ES-I3 (cell line): Measurements from ENCODE around the gene TMEM109.

Experiments
- H3K36me3 ChIP-seq: 2 replicates; pipeline ENCODE4 v1.6.1; 2013; ENCODE audit warnings: mild to moderate bottlenecking, low read length, control low read depth, moderate library complexity; ENCODE audit not compliant: insufficient read depth
- H3K4me1 ChIP-seq: 2 replicates; pipeline ENCODE4 v1.6.1; 2013; ENCODE audit warnings: mild to moderate bottlenecking, control low read depth, low read length; ENCODE audit not compliant: insufficient read depth
- H3K9ac ChIP-seq: 2 replicates; pipeline ENCODE4 v1.6.1; 2013; ENCODE audit warnings: low read depth, mild to moderate bottlenecking, low read length, moderate library complexity
- H3K9me3 ChIP-seq: 2 replicates; pipeline ENCODE4 v1.6.1; 2013; ENCODE audit warnings: mild to moderate bottlenecking, low read length, moderate library complexity; ENCODE audit not compliant: control insufficient read depth, insufficient read depth

Gene TMEM109

DNA sequence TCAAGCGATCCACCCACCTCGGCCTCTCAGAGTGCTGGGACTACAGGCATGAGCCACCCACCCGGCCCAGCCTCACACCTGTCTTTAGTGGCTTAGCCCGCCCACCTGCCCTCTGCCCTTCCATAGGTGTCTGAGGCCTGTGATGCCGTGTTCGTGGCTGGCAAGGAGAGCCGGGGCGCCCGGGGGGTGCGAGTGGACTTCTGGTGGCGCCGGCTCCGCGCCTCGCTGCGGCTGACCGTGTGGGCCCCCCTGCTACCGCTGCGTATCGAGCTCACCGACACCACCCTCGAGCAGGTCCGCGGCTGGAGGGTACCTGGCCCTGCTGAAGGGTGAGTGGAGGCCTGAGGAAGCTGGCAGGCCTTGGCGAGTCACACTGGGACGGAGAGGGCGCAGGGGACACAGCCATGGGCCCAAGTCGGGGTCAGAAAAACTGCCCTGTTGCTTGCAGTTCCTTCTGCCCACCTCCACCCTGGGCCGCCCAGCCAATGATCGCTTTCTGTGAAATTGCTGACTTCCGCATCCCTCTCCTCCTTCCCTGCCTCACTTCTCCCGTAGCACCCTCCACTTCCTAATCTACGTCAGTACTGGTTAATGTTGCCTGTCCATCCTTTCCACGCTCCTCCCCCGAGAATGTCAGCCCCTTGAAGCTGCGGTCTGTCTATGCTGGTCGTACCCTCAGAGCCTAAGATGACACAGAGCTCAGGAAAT lies 19.6 kb downstream of the TMEM109 start:
- Histone ChIP-seq H3K9ac (no peak overlapping the region), H3K36me3 (peaks cover 5% of the 10 kb centered on the region; the same call in 1 of the 2 replicates), H3K9me3 (no peaks in the 10 kb centered on the region), H3K4me1 (peaks cover 10% of the 10 kb centered on the region)

DNA sequence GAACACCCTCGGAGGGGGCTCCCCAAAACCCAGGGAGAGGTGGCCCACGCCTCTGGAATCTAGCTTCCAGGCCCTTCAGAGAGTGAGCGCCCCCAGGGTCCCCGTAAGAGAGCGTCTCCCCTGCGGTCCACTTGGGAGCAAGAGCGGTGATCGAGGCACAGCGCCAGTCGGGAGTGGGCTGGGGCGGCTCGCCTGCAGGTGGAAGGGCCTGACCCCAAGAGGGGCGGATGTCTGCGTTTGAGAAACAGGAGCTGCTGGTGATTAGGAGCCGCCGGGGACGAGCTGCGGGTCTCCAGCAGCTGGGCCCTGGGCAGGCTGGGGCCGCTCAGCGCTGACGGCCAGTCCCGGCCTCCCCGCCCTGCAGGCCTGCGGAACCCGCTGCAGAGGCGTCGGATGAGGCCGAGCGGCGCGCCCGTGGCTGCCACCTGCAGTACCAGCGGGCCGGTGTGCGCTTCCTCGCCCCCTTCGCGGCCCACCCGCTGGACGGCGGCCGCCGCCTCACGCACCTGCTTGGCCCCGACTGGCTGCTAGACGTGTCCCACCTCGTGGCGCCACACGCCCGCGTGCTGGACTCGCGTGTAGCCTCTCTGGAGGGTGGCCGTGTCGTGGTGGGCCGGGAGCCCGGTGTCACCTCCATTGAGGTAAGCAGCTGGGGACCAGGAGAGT lies 20.3 kb downstream of the TMEM109 start:
- Histone ChIP-seq H3K9me3 (no peaks in the 10 kb centered on the region), H3K9ac (no peak overlapping the region), H3K36me3 (0 out of 2 replicates have a peak, but pooled peaks cover 5% of the 10 kb centered on the region)

DNA sequence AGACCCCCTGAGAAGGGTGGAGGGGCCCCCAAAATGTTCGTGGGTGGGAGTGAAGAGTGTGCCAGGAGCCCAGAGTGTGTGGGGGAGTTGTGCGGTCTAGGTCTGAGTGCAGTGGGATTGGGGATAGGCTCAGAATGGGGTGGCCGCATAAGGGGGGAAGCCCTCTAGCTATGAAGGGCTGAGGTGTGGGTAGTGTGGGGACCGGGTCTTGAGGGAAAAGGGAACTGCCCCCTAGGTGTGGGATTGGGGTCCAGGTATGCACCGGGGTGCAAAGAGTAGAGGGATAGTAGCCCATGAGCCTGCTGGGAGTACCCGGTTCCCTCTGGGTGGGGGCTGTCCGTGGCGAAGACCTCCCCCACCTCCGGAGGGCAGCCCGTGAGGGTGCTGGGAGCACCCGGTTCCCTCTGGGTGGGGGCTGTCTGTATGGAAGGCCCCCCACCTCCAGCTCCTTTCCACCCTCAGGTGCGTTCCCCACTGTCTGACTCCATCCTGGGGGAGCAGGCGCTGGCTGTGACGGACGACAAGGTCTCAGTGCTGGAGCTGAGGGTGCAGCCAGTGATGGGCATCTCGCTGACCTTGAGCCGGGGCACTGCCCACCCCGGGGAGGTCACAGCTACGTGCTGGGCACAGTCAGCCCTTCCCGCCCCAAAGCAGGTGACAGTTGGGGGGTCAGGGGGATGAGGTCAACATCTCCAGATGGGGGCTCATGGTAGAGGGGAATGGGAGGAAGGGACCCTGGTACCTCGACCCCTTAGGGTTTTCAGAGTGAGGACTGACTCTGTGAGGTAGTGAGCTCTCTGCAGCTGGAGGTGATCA lies 21.0 kb downstream of the TMEM109 start:
- Histone ChIP-seq H3K4me1 (peaks cover 10% of the 10 kb centered on the region), H3K9me3 (no peaks in the 10 kb centered on the region), H3K36me3 (0 out of 2 replicates have a peak, but pooled peaks cover 5% of the 10 kb centered on the region), H3K9ac (no peak overlapping the region)

More for the DNA sequence above, 20.3 kb downstream of the TMEM109 start:
- H3K4me1 ChIP-seq: peaks cover 10% of the 10 kb centered on the region

GRCh38 chr11:60935676-60936442 lies 21.9 kb downstream of the TMEM109 start:
- H3K36me3 ChIP-seq: 0 out of 2 replicates have a peak, but pooled peaks cover 1% of the 10 kb centered on the region
- H3K9ac ChIP-seq: no peak overlapping the region
- H3K4me1 ChIP-seq: peaks cover 10% of the 10 kb centered on the region
- H3K9me3 ChIP-seq: no peaks in the 10 kb centered on the region

DNA sequence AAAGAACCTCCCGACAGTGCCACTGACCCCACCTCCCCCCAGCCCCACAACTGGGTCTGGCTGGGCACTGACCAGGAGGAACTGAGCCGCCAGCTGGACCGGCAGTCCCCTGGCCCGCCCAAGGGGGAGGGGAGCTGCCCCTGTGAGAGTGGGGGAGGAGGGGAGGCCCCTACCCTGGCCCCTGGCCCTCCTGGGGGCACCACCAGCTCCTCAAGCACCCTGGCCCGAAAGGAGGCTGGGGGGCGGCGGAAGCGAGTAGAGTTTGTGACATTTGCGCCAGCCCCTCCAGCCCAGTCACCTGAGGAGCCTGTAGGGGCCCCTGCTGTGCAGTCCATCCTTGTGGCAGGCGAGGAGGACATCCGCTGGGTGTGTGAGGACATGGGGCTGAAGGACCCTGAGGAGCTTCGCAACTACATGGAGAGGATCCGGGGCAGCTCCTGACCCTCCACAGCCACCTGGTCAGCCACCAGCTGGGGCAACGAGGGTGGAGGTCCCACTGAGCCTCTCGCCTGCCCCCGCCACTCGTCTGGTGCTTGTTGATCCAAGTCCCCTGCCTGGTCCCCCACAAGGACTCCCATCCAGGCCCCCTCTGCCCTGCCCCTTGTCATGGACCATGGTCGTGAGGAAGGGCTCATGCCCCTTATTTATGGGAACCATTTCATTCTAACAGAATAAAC lies 22.6 kb downstream of the TMEM109 start:
- H3K4me1 ChIP-seq: peaks cover 10% of the 10 kb centered on the region
- H3K9me3 ChIP-seq: no peaks in the 10 kb centered on the region
- no peak overlapping the region for H3K9ac ChIP-seq
- no peaks in the 10 kb centered on the region for H3K36me3 ChIP-seq

DNA sequence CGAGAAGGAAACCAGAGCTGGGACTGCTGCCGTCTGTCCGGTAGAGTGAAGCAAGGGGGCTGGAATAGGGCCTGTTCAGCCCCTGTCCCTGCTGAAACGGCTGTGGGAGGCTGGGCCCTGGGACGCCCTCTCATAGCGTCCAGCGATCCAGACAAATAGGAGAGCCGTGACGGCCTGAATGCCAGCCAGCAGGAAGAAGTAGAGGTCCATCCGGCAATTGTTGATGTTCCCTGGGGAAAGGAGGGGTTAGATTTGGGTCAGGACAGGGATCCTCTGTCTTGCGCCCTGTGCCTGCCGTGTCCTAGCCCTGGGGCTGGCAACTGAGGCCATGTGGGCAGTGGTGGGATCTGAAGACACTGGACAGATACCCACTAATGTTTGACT lies 23.2 kb downstream of the TMEM109 start:
- Histone ChIP-seq H3K9me3 (no peaks in the 10 kb centered on the region), H3K36me3 (no peaks in the 10 kb centered on the region), H3K4me1 (peaks cover 6% of the 10 kb centered on the region), H3K9ac (no peak overlapping the region)

DNA sequence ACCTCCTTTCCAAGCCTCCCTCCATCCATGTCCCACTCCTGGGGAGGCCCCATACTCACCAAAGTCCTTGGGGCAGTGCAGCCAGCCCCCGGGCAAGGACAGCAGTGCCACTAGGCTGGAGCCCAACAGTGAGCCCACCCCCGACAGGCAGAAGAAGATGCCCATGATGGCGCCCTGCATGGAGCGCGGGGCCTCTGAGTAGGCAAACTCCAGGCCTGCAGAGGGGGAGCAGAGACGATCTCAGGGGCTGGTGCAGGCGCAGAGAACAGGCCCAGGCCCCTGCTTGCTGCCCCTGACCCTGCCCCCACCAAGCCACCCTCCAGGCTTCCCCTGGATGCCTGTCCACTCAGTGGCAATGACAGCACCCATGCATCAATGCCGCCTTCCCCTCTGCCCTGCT lies 23.9 kb downstream of the TMEM109 start:
- Histone ChIP-seq H3K9me3 (no peaks in the 10 kb centered on the region), H3K4me1 (peaks cover under 1% of the 10 kb centered on the region), H3K9ac (no peak overlapping the region), H3K36me3 (no peaks in the 10 kb centered on the region)

GRCh38 chr11:60938500-60938899 lies 24.5 kb downstream of the TMEM109 start:
- Histone ChIP-seq H3K36me3 (no peaks in the 10 kb centered on the region), H3K4me1 (no peaks in the 10 kb centered on the region), H3K9me3 (no peaks in the 10 kb centered on the region), H3K9ac (no peak overlapping the region)

DNA sequence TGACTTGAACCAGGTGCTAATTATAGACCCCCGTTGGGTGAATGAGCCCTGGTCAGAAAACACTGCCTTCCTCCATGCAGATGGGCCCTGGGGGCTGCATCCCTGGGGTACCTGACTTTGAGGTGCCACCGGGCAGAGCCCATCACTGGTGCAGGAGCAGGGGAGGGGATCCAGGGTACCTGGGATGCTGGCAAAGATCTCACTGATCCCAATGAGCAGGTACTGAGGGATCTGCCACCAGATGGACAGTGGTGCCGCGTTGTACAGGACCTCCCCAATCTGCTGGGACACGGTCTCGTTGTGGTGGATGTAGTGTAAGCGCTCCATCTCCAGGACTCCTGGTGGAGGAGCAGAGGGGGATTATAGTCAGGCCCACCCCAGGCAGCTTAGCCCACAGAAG lies 25.3 kb downstream of the TMEM109 start:
- Histone ChIP-seq H3K36me3 (no peaks in the 10 kb centered on the region), H3K4me1 (no peaks in the 10 kb centered on the region), H3K9me3 (no peaks in the 10 kb centered on the region), H3K9ac (no peak overlapping the region)

GRCh38 chr11:60939855-60940254 lies 25.9 kb downstream of the TMEM109 start:
- H3K36me3 ChIP-seq: no peaks in the 10 kb centered on the region
- no peak overlapping the region for H3K9ac ChIP-seq
- H3K9me3 ChIP-seq: no peaks in the 10 kb centered on the region
- no peaks in the 10 kb centered on the region for H3K4me1 ChIP-seq

DNA sequence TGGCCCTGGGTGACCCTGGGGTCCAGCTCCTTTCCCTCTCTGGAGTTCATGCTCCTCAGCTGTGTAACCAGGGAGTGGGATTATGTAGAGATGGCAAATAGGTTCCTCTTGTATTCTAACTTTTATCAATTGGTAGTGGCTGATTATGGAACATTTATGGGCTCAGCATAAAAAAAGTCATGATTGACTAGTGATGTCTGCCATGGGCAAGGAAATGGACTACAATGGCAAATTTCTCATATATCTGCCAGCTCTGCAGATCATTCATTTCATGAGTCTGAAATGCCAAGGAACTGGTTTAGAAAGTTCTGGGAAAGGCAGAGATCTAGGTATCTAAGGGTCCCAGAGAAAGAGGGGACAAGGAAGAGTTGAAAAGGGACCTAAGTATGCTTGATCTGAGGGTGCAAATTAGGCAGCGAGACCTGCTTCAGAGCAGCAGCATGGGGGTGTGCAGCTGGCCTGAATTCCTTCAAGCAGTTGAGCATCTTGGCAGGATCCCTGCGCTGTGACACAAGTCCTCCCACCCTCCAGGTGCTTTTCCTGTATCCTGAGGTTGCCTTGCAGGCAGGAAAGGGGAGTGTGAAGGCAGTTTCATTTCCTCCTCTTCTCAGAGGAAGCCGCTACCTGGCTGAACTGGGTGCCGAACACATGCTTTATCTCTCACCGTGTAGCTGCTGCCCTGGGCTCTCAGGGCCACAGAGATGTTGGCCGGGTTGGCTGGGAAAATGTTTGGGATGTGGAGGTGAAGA lies 27.6 kb downstream of the TMEM109 start:
- Histone ChIP-seq H3K9me3 (no peaks in the 10 kb centered on the region), H3K36me3 (no peaks in the 10 kb centered on the region), H3K9ac (no peak overlapping the region), H3K4me1 (no peaks in the 10 kb centered on the region)

DNA sequence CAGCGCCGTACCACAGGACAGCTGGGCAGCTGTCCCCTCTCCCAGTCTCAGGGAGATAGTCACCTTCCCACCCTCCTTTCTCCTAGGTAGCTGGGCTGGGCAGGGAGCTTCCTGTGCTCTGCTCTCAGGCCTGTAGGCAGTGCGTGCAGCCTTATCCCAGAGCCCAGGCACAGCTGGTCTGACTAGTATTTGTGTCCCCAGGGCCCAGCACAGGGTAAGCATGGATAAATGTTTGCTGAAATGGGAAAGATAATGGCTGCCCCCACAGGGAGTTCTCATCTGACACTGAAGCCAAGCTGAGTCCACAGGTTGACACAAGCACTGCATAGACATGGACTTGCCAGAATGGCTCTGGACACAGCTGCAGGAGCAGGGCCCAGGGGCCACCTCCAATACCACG lies 28.3 kb downstream of the TMEM109 start:
- no peaks in the 10 kb centered on the region for H3K9me3 ChIP-seq
- no peaks in the 10 kb centered on the region for H3K36me3 ChIP-seq
- no peak overlapping the region for H3K9ac ChIP-seq

GRCh38 chr11:60942970-60943565 lies 29.1 kb downstream of the TMEM109 start:
- Histone ChIP-seq H3K4me1 (peaks cover 7% of the 10 kb centered on the region; the same call in 1 of the 2 replicates), H3K9ac (no peak overlapping the region), H3K9me3 (no peaks in the 10 kb centered on the region), H3K36me3 (no peaks in the 10 kb centered on the region)

More for the DNA sequence above, 28.3 kb downstream of the TMEM109 start:
- no peaks in the 10 kb centered on the region for H3K4me1 ChIP-seq
